CD14-positive monocyte (primary cell): ENCODE measurements around the gene THRAP3. TPM values are rescaled to one million over a fixed set of nuclear protein-coding genes. Genes with fewer than 3 reads are reported as not detected.
"Not testable (repeated sequence)": the region's sequence is repeated elsewhere in the genome, so short reads cannot be mapped to it uniquely, and the experiment has no call there.

ENCODE experiments used
- DNase-seq, 3 donors: peaks; one replicate each; pipeline ENCODE4 v3.0.0-alpha.2; 2011 to 2022
- H2AFZ ChIP-seq: 2 replicates; pipeline ENCODE4 v1.6.0; 2012; ENCODE audit warnings: mild to moderate bottlenecking, low read depth, low read length, inconsistent platforms; ENCODE audit not compliant: insufficient read depth, poor library complexity, severe bottlenecking
- H3K27ac ChIP-seq, 2 donors: 1 replicate in 1 of 2; 2 replicates in 1 of 2; pipeline ENCODE4 v1.5.1; 2012 to 2013; ENCODE audit warnings: low read length in 2 of 2, control low read depth in 1 of 2, inconsistent platforms in 1 of 2, low read depth in 1 of 2, mild to moderate bottlenecking in 1 of 2
- H3K27me3 ChIP-seq, 2 donors: one replicate each; pipeline versions ENCODE4 v1.6.0 to v1.6.1; 2011 to 2013; ENCODE audit warnings: low read length in 2 of 2; ENCODE audit not compliant: control insufficient read depth in 2 of 2, insufficient read depth in 2 of 2
- H3K36me3 ChIP-seq, 2 donors: replicated peaks in 1 of 2; 1 replicate in 1 of 2; 2 replicates in 1 of 2; pipeline versions ENCODE4 v1.5.1 to v1.6.1; 2012 to 2013; ENCODE audit warnings: low read length in 2 of 2, control low read depth in 1 of 2, inconsistent platforms in 1 of 2, mild to moderate bottlenecking in 1 of 2; ENCODE audit not compliant: insufficient read depth in 2 of 2, control insufficient read depth in 1 of 2
- H3K4me1 ChIP-seq, 2 donors: 1 replicate in 1 of 2; 2 replicates in 1 of 2; pipeline versions ENCODE4 v1.5.1 to v1.6.1; 2012 to 2013; ENCODE audit warnings: low read length in 2 of 2, control low read depth in 1 of 2, inconsistent platforms in 1 of 2, mild to moderate bottlenecking in 1 of 2, moderate library complexity in 1 of 2; ENCODE audit not compliant: insufficient read depth in 2 of 2, control insufficient read depth in 1 of 2
- H3K4me2 ChIP-seq: replicated peaks from 2 replicates; pipeline ENCODE3; 2012; ENCODE audit warnings: low read length, moderate library complexity, mild to moderate bottlenecking; ENCODE audit not compliant: poor library complexity, severe bottlenecking; ENCODE audit errors: extremely low read depth
- H3K4me3 ChIP-seq, 3 experiments: fragments of 200-600 bp in 1 of 3; sonication (generic) in 1 of 3; replicated peaks in 1 of 3; 1 replicate in 2 of 3; 2 replicates in 1 of 3; pipeline ENCODE4 v1.5.1; 2011 to 2013; ENCODE audit warnings: low read length in 3 of 3, mild to moderate bottlenecking in 3 of 3, control low read depth in 2 of 3, low read depth in 2 of 3, inconsistent platforms in 1 of 3, moderate library complexity in 1 of 3
- H3K79me2 ChIP-seq: 2 replicates; pipeline ENCODE4 v1.6.0; 2012; ENCODE audit warnings: mild to moderate bottlenecking, control low read depth, inconsistent platforms, low read length, moderate library complexity; ENCODE audit not compliant: insufficient read depth
- H3K9ac ChIP-seq: 2 replicates; pipeline ENCODE4 v1.6.0; 2017; ENCODE audit warnings: low read length, mild to moderate bottlenecking; ENCODE audit not compliant: insufficient read depth, poor library complexity, severe bottlenecking
- H3K9me3 ChIP-seq, 2 donors: replicated peaks in 1 of 2; 1 replicate in 1 of 2; 2 replicates in 1 of 2; pipeline versions ENCODE4 v1.5.1 to v1.6.1; 2012 to 2013; ENCODE audit warnings: low read length in 2 of 2, control low read depth in 1 of 2; ENCODE audit not compliant: control insufficient read depth in 1 of 2, insufficient read depth in 1 of 2
- H4K20me1 ChIP-seq: 2 replicates; pipeline ENCODE4 v1.6.0; 2012; ENCODE audit warnings: mild to moderate bottlenecking, low read length, control low read depth, moderate library complexity; ENCODE audit not compliant: insufficient read depth
- H3K27ac Mint-ChIP-seq, 7 donors: one replicate each; pipeline ENCODE4 v1.8.0; 2020; ENCODE audit warnings: mild to moderate bottlenecking in 7 of 7, mixed read lengths in 7 of 7, moderate library complexity in 6 of 7, inconsistent platforms in 2 of 7
- H3K27me3 Mint-ChIP-seq, 3 donors: one replicate each; pipeline ENCODE4 v1.8.0; 2021 to 2022; ENCODE audit warnings: low read depth in 3 of 3, mild to moderate bottlenecking in 3 of 3, mixed read lengths in 3 of 3, moderate library complexity in 3 of 3, inconsistent platforms in 1 of 3
- H3K36me3 Mint-ChIP-seq, 2 donors: one replicate each; pipeline ENCODE4 v1.8.0; 2020; ENCODE audit warnings: mixed read lengths in 2 of 2, inconsistent platforms in 1 of 2, mild to moderate bottlenecking in 1 of 2
- H3K4me1 Mint-ChIP-seq: one replicate; pipeline ENCODE4 v1.8.0; 2020; ENCODE audit warnings: mild to moderate bottlenecking, mixed read lengths
- H3K4me3 Mint-ChIP-seq, 2 donors: one replicate each; pipeline ENCODE4 v1.8.0; 2020; ENCODE audit warnings: mild to moderate bottlenecking in 2 of 2, mixed read lengths in 2 of 2, moderate library complexity in 1 of 2
- H3K9me3 Mint-ChIP-seq, 7 donors: one replicate each; pipeline ENCODE4 v1.8.0; 2020 to 2022; ENCODE audit warnings: mixed read lengths in 7 of 7, mild to moderate bottlenecking in 6 of 7, moderate library complexity in 6 of 7, inconsistent platforms in 2 of 7
- WGBS: methylation state at CpG from one replicate; pipeline ENCODE4 v1.1.5; 2013; ENCODE audit warnings: missing lambda C conversion rate; ENCODE audit not compliant: insufficient coverage; 5-methylcytosine and 5-hydroxymethylcytosine counted together
- intact Hi-C, 2 donors: fragments of 100-400 bp; cut with micrococcal nuclease; formaldehyde crosslinking; loops; one replicate each; pipeline versions ENCODE4 v1.15.0 to v1.15.1; 2023
- polyA plus RNA-seq, 3 donors: library from polyadenylated mRNA; depleted of rRNA in 1 of 3; unstranded in 2 of 3; stranded (reverse) in 1 of 3; fragments of 300-500 nt in 2 of 3; fragments of >200 nt in 1 of 3; fragmentation: Illumina TruSeq in 2 of 3; gene quantifications; 1 replicate in 2 of 3; 2 replicates in 1 of 3; pipeline ENCODE4 v1.2.3, GENCODE V29; 2012 to 2021
- TF ChIP-seq, protein P1 (sequence below): fragments of 200-600 bp; IDR thresholded peaks from one replicate; pipeline ENCODE4 v1.8.0; 2022; ENCODE audit warnings: antibody characterized with exemption, mild to moderate bottlenecking

THRAP3 gene
- polyA plus RNA-seq, 3 donors = 30.1 to 63.4 (median 35.7) TPM

DNA sequence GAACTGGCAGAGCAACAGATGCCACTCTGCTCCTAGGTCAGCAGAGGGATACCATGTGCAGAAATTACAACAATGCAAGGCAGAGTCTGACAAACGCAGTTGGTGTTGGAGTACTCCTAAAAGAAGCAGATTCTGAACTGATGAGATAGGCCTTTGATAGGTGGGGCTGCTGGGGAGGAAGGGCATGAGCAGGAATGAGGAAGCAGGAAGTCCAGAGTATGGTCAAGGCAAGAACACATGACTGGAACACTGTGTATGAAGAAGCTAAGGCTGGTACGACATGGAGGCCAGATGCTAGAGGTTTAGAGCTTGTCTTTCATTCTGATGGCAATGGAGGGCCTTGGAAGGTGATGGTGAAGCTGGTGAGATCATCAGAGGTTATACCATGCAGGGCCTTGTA lies 11.5 kb upstream of the THRAP3 start:
- DNase-seq = peak in 2 of 3 donors; percentile 37 to 44
- H3K9ac ChIP-seq = no peak overlapping the region
- H4K20me1 ChIP-seq = no peaks in the 10 kb centered on the region
- H3K4me2 ChIP-seq = no peak overlapping the region
- peaks cover 20 to 21% of the 10 kb centered on the region in 2 donors for H3K4me1 ChIP-seq
- Mint-ChIP-seq H3K4me1 (peaks cover 22% of the 10 kb centered on the region), H3K4me3 (peak overlapping the region in 1 of 2 donors; percentile 26), H3K27me3 (peaks cover 0 to 8% (median 0%) of the 10 kb centered on the region in 3 donors), H3K36me3 (no peaks in the 10 kb centered on the region), H3K9me3 (peaks cover 0 to 2% (median 0%) of the 10 kb centered on the region in 7 donors), H3K27ac (peak overlapping the region; percentile 27 to 85 (median 63))
- no peaks in the 10 kb centered on the region for H3K27me3 ChIP-seq
- H3K27ac ChIP-seq = peak overlapping the region in 1 of 2 donors; percentile 69
- WGBS = 69% methylated on average over 2 of the region's 2 CpGs
- TF ChIP-seq, protein P1, sequence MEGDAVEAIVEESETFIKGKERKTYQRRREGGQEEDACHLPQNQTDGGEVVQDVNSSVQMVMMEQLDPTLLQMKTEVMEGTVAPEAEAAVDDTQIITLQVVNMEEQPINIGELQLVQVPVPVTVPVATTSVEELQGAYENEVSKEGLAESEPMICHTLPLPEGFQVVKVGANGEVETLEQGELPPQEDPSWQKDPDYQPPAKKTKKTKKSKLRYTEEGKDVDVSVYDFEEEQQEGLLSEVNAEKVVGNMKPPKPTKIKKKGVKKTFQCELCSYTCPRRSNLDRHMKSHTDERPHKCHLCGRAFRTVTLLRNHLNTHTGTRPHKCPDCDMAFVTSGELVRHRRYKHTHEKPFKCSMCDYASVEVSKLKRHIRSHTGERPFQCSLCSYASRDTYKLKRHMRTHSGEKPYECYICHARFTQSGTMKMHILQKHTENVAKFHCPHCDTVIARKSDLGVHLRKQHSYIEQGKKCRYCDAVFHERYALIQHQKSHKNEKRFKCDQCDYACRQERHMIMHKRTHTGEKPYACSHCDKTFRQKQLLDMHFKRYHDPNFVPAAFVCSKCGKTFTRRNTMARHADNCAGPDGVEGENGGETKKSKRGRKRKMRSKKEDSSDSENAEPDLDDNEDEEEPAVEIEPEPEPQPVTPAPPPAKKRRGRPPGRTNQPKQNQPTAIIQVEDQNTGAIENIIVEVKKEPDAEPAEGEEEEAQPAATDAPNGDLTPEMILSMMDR = no peak
- no peaks in the 10 kb centered on the region for H3K9me3 ChIP-seq
- no peak overlapping the region for H3K4me3 ChIP-seq
- H3K36me3 ChIP-seq = no peaks in the 10 kb centered on the region
- no peaks in the 10 kb centered on the region for H3K79me2 ChIP-seq
- peak overlapping the region; percentile 90 for H2AFZ ChIP-seq
- intact Hi-C loops = no loop called here

DNA sequence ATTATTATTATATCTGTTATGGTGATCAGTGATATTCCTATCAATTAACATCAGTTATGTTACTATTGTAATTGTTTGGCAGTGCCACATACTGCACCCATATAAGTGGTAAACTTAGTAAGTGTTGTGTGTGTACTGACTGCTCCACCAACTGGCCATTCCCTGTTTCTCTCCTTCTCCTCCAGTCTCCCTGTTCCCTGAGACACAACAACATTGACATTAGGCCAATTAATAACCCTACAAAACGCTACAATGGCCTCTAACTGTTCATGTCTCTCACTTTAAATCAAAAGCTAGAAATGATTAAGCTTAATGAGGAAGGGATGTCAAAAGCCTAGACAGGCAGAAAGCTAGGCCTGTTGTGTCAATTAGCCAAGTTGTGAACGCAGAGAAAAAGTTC lies 6.6 kb upstream of the THRAP3 start:
- no peaks in the 10 kb centered on the region for H3K27me3 ChIP-seq
- H3K36me3 Mint-ChIP-seq = no peaks in the 10 kb centered on the region
- no peak overlapping the region for H3K4me3 ChIP-seq
- WGBS = no CpG with 5 or more reads among the region's 2 CpGs
- H3K4me2 ChIP-seq = no peak overlapping the region
- no peaks in the 10 kb centered on the region for H4K20me1 ChIP-seq
- peaks cover 0 to 5% (median 0%) of the 10 kb centered on the region in 7 donors for H3K9me3 Mint-ChIP-seq
- intact Hi-C loops = no loop called here
- H3K9ac ChIP-seq = no peak overlapping the region
- H3K4me1 Mint-ChIP-seq = peaks cover 10% of the 10 kb centered on the region
- peaks cover 9% of the 10 kb centered on the region in 2 donors for H3K4me1 ChIP-seq
- no peak overlapping the region for H2AFZ ChIP-seq
- no peak for DNase-seq
- H3K79me2 ChIP-seq = no peaks in the 10 kb centered on the region
- no peaks in the 10 kb centered on the region for H3K9me3 ChIP-seq
- TF ChIP-seq, protein P1 = no peak
- no peak overlapping the region for H3K27ac ChIP-seq
- no peak overlapping the region for H3K4me3 Mint-ChIP-seq
- H3K27ac Mint-ChIP-seq = peak overlapping the region in 3 of 7 donors; percentile 58 to 69 (median 64)
- no peaks in the 10 kb centered on the region for H3K36me3 ChIP-seq
- H3K27me3 Mint-ChIP-seq = peaks cover 2 to 3% (median 3%) of the 10 kb centered on the region in 3 donors

- not testable (repeated sequence) for H3K4me3 Mint-ChIP-seq, H3K4me2 ChIP-seq, H3K27ac Mint-ChIP-seq, H3K9ac ChIP-seq, H3K27me3 ChIP-seq, H2AFZ ChIP-seq, H3K27ac ChIP-seq, H3K36me3 ChIP-seq, H3K27me3 Mint-ChIP-seq, DNase-seq, H3K36me3 Mint-ChIP-seq, H3K9me3 Mint-ChIP-seq, H3K9me3 ChIP-seq, H3K4me3 ChIP-seq
- WGBS = 90% methylated on average over 2 of the region's 7 CpGs
- Histone ChIP-seq H3K79me2 (peaks cover 26% of the 10 kb centered on the region), H3K4me1 (peaks cover 24 to 35% of the 10 kb centered on the region in 2 donors), H4K20me1 (peaks cover 23% of the 10 kb centered on the region)
- H3K4me1 Mint-ChIP-seq = peaks cover 24% of the 10 kb centered on the region
- intact Hi-C loops = loop anchor here in 1 of 2 donors (5.0 kb wide), 2 partner anchors 35 to 75 kb away; partner anchors contain the start of gene TRAPPC3
Measured at GRCh38 chr1:36221901-36222300, 2.3 kb upstream of the THRAP3 start.
